MV-4-11 (cell line): Measurements from ENCODE around the gene CRP.
"Not testable (repeated sequence)": the region's sequence is repeated elsewhere in the genome, so short reads cannot be mapped to it uniquely, and the experiment has no call there.

Source experiments
- DNase-seq: peaks from one replicate; lab custom pipeline; 2025; lab: John Stamatoyannopoulos, UW

Gene CRP

GRCh38 chr1:159714529-159714928 lies at the start of gene CRP:
CRP (minus strand) TSS chr1:159714589; CDS start chr1:159714485, 104 bp downstream.
- DNase-seq = no peak

- no peak for DNase-seq
Measured at GRCh38 chr1:159763686-159764085, 49.3 kb upstream of the CRP start.

- peak; percentile 71 for DNase-seq
Measured at GRCh38 chr1:159756397-159756796, 42.0 kb upstream of the CRP start.

GRCh38 chr1:159755451-159756007 lies 41.1 kb upstream of the CRP start:
- no peak for DNase-seq

- DNase-seq = no peak
Measured at GRCh38 chr1:159753386-159753785, 39.0 kb upstream of the CRP start.

GRCh38 chr1:159752135-159752580 lies 37.8 kb upstream of the CRP start:
- DNase-seq = no peak

GRCh38 chr1:159751031-159751430 lies 36.6 kb upstream of the CRP start:
- no peak for DNase-seq

GRCh38 chr1:159750621-159751020 lies 36.2 kb upstream of the CRP start:
- DNase-seq = no peak

- DNase-seq = no peak
Measured at GRCh38 chr1:159749630-159750029, 35.2 kb upstream of the CRP start.

GRCh38 chr1:159748370-159748769 lies 34.0 kb upstream of the CRP start:
- DNase-seq = no peak

- no peak for DNase-seq
Measured at GRCh38 chr1:159746666-159747065, 32.3 kb upstream of the CRP start.

- DNase-seq = no peak
Measured at GRCh38 chr1:159743651-159744410, 29.4 kb upstream of the CRP start.

GRCh38 chr1:159737238-159737916 lies 23.0 kb upstream of the CRP start:
- DNase-seq = no peak

- not testable (repeated sequence) for DNase-seq
Measured at GRCh38 chr1:159723188-159723587, 8.8 kb upstream of the CRP start.

- DNase-seq = no peak
Measured at GRCh38 chr1:159719990-159720389, 5.6 kb upstream of the CRP start.

- no peak for DNase-seq
Measured at GRCh38 chr1:159715855-159716254, 1.5 kb upstream of the CRP start.

- DNase-seq = no peak
Measured at GRCh38 chr1:159712080-159712479, 2.3 kb downstream of the CRP start.

GRCh38 chr1:159707472-159708260 lies 6.7 kb downstream of the CRP start:
- no peak for DNase-seq

GRCh38 chr1:159705904-159706256 lies 8.5 kb downstream of the CRP start:
- no peak for DNase-seq

- no peak for DNase-seq
Measured at GRCh38 chr1:159705251-159705903, 9.0 kb downstream of the CRP start.

- DNase-seq = no peak
Measured at GRCh38 chr1:159704481-159704880, 9.9 kb downstream of the CRP start.

GRCh38 chr1:159700312-159700711 lies 14.1 kb downstream of the CRP start:
- DNase-seq = peak; percentile 18
